Inferior parietal cortex (tissue), 1 donor: ENCODE results near the gene SLC7A7.
A peak's percentile ranks its signal among the peaks of the same experiment; 100 is the strongest.
"Not testable (repeated sequence)": the region's sequence is repeated elsewhere in the genome, so short reads cannot be mapped to it uniquely, and the experiment has no call there.

Source experiments
- DNase-seq: peaks from one replicate; pipeline ENCODE4 v3.0.0-alpha.2; 2016; ENCODE audit errors: extremely low spot score

SLC7A7 gene

GRCh38 chr14:22814941-22815713 is at the start of gene SLC7A7:
TSS of gene SLC7A7 (minus strand) at chr14:22815435. CDS start at chr14:22813398, 2,037 bp downstream.
- no peak for DNase-seq

- no peak for DNase-seq
Observed at GRCh38 chr14:22864979-22865378, 49.7 kb upstream of the SLC7A7 start.

- DNase-seq, result no peak
Observed at GRCh38 chr14:22861651-22862050, 46.4 kb upstream of the SLC7A7 start.

- DNase-seq, result not testable (repeated sequence)
Observed at GRCh38 chr14:22860377-22860776, 45.1 kb upstream of the SLC7A7 start.

- DNase-seq, result no peak
Observed at GRCh38 chr14:22856428-22856827, 41.2 kb upstream of the SLC7A7 start.

- DNase-seq, result no peak
Observed at GRCh38 chr14:22854963-22855724, 39.9 kb upstream of the SLC7A7 start.

- DNase-seq, result not testable (repeated sequence)
Observed at GRCh38 chr14:22854296-22854695, 39.1 kb upstream of the SLC7A7 start.

- peak; percentile 89 for DNase-seq
Observed at GRCh38 chr14:22852940-22853767, 37.9 kb upstream of the SLC7A7 start.

GRCh38 chr14:22852599-22852939 is 37.3 kb upstream of the SLC7A7 start:
- DNase-seq, result no peak

- not testable (repeated sequence) for DNase-seq
Observed at GRCh38 chr14:22852178-22852577, 36.9 kb upstream of the SLC7A7 start.

GRCh38 chr14:22850944-22851764 is 35.9 kb upstream of the SLC7A7 start:
- no peak for DNase-seq

GRCh38 chr14:22849212-22849819 is 34.1 kb upstream of the SLC7A7 start:
- DNase-seq, result no peak

- DNase-seq, result no peak
Observed at GRCh38 chr14:22848351-22849164, 33.3 kb upstream of the SLC7A7 start.

GRCh38 chr14:22847661-22848341 is 32.6 kb upstream of the SLC7A7 start:
- DNase-seq, result no peak

GRCh38 chr14:22846811-22847307 is 31.6 kb upstream of the SLC7A7 start:
- DNase-seq, result no peak

GRCh38 chr14:22845821-22846625 is 30.8 kb upstream of the SLC7A7 start:
- no peak for DNase-seq

GRCh38 chr14:22845103-22845394 is 29.8 kb upstream of the SLC7A7 start:
- no peak for DNase-seq

- no peak for DNase-seq
Observed at GRCh38 chr14:22844221-22845102, 29.2 kb upstream of the SLC7A7 start.
